DND-41 (cell line): ENCODE data around the gene TDG.

Experiments used
- CTCF ChIP-seq: IDR thresholded peaks from 2 replicates; pipeline ENCODE4 v1.5.1; 2012; ENCODE audit warnings: borderline replicate concordance, low read length, moderate library complexity, mild to moderate bottlenecking; ENCODE audit not compliant: poor library complexity, severe bottlenecking; ENCODE audit errors: extremely low read depth
- EZH2 ChIP-seq: IDR thresholded peaks from 3 replicates; pipeline ENCODE4 v1.6.1; 2012; ENCODE audit warnings: borderline replicate concordance, low read depth, mild to moderate bottlenecking, moderate library complexity, low read length, inconsistent platforms; ENCODE audit not compliant: severe bottlenecking

GRCh38 chr12:103928682-103929045 lies 37.0 kb upstream of the TDG start:
- TF ChIP-seq CTCF = no peak
- TF ChIP-seq EZH2 = no peak
